Trophoblast cell (in vitro differentiated cells and primary cell): ENCODE results near the gene HOXA10.
A peak's percentile ranks its signal among the peaks of the same experiment; 100 is the strongest.

Source experiments
- DNase-seq, 2 donors: peaks; one replicate each; pipeline ENCODE4 v3.0.0-alpha.2; 2016
- H2AFZ ChIP-seq: 2 replicates; pipeline ENCODE4 v1.6.1; 2013; ENCODE audit warnings: low read length, moderate library complexity, mild to moderate bottlenecking; ENCODE audit not compliant: insufficient read depth, poor library complexity
- H2AK5ac ChIP-seq: 2 replicates; pipeline ENCODE4 v1.6.1; 2013; ENCODE audit warnings: mild to moderate bottlenecking, low read length
- H2BK120ac ChIP-seq: 2 replicates; pipeline ENCODE4 v1.6.1; 2013; ENCODE audit warnings: low read length, mild to moderate bottlenecking, moderate library complexity; ENCODE audit not compliant: insufficient read depth, poor library complexity
- H2BK12ac ChIP-seq: 2 replicates; pipeline ENCODE4 v1.6.1; 2013; ENCODE audit warnings: mild to moderate bottlenecking, low read length, moderate library complexity
- H2BK5ac ChIP-seq: 2 replicates; pipeline ENCODE4 v1.6.1; 2013; ENCODE audit warnings: low read length, low read depth, moderate library complexity, mild to moderate bottlenecking; ENCODE audit not compliant: poor library complexity
- H3K14ac ChIP-seq: 2 replicates; pipeline ENCODE4 v1.6.1; 2013; ENCODE audit warnings: mild to moderate bottlenecking, low read length
- H3K18ac ChIP-seq: 2 replicates; pipeline ENCODE4 v1.6.1; 2013; ENCODE audit warnings: mild to moderate bottlenecking, low read length
- H3K23ac ChIP-seq: 2 replicates; pipeline ENCODE4 v1.6.1; 2013; ENCODE audit warnings: low read length
- H3K27ac ChIP-seq: 2 replicates; pipeline ENCODE4 v1.5.1; 2013; ENCODE audit warnings: low read depth, mild to moderate bottlenecking, inconsistent platforms, low read length, moderate library complexity
- H3K27me3 ChIP-seq: 2 replicates; pipeline ENCODE4 v1.6.1; 2013; ENCODE audit warnings: inconsistent platforms, mild to moderate bottlenecking, low read length, moderate library complexity; ENCODE audit not compliant: insufficient read depth
- H3K36me3 ChIP-seq, 2 experiments: 1 replicate in 1 of 2; 2 replicates in 1 of 2; pipeline ENCODE4 v1.6.1; 2013; ENCODE audit warnings: low read length in 2 of 2, mild to moderate bottlenecking in 2 of 2, moderate library complexity in 1 of 2; ENCODE audit not compliant: insufficient read depth in 2 of 2, control insufficient read depth in 1 of 2
- H3K4ac ChIP-seq: 2 replicates; pipeline ENCODE4 v1.6.1; 2013; ENCODE audit warnings: low read depth, mild to moderate bottlenecking, low read length, moderate library complexity
- H3K4me1 ChIP-seq, 2 experiments: 1 replicate in 1 of 2; 2 replicates in 1 of 2; pipeline ENCODE4 v1.6.1; 2013; ENCODE audit warnings: low read length in 2 of 2, mild to moderate bottlenecking in 2 of 2, moderate library complexity in 1 of 2; ENCODE audit not compliant: insufficient read depth in 2 of 2, control insufficient read depth in 1 of 2
- H3K4me2 ChIP-seq: 2 replicates; pipeline ENCODE4 v1.6.1; 2013; ENCODE audit warnings: inconsistent platforms, mild to moderate bottlenecking, low read length, moderate library complexity
- H3K4me3 ChIP-seq: 2 replicates; pipeline ENCODE4 v1.5.1; 2013; ENCODE audit warnings: mild to moderate bottlenecking, low read depth, low read length, inconsistent platforms
- H3K79me1 ChIP-seq: one replicate; pipeline ENCODE4 v1.6.1; 2013; ENCODE audit warnings: low read length
- H3K79me2 ChIP-seq: 2 replicates; pipeline ENCODE4 v1.6.1; 2013; ENCODE audit warnings: low read length, mild to moderate bottlenecking; ENCODE audit not compliant: control insufficient read depth, insufficient read depth, poor library complexity
- H3K9ac ChIP-seq: 2 replicates; pipeline ENCODE4 v1.6.1; 2013; ENCODE audit warnings: mild to moderate bottlenecking, low read length
- H3K9me3 ChIP-seq: 2 replicates; pipeline ENCODE4 v1.6.1; 2013; ENCODE audit warnings: low read depth, mild to moderate bottlenecking, control low read depth, inconsistent platforms, low read length; ENCODE audit not compliant: insufficient read depth
- H4K12ac ChIP-seq: 2 replicates; pipeline ENCODE4 v1.6.1; 2013; ENCODE audit warnings: low read depth, mild to moderate bottlenecking, low read length, moderate library complexity
- H4K8ac ChIP-seq: 2 replicates; pipeline ENCODE4 v1.6.1; 2013; ENCODE audit warnings: low read depth, mild to moderate bottlenecking, low read length, moderate library complexity
- H4K91ac ChIP-seq: one replicate; pipeline ENCODE4 v1.6.1; 2013; ENCODE audit warnings: low read depth, mild to moderate bottlenecking, low read length, moderate library complexity
- WGBS: extraction: QIAGEN DNeasy Blood & Tissue Kit; methylation state at CpG from one replicate; pipeline ENCODE4 v1.1.7; 2013; ENCODE audit warnings: missing lambda C conversion rate; ENCODE audit not compliant: insufficient read length, insufficient coverage; ENCODE audit errors: extremely low coverage; 5-methylcytosine and 5-hydroxymethylcytosine counted together

The HOXA10 gene

GRCh38 chr7:27134392-27134791 is 39.7 kb downstream of the HOXA10 start:
- Histone ChIP-seq H4K8ac (no peak overlapping the region), H2BK120ac (no peak overlapping the region), H3K23ac (no peak overlapping the region), H2BK12ac (no peak overlapping the region), H3K4ac (no peak overlapping the region), H3K9me3 (peaks cover 11% of the 10 kb centered on the region), H3K79me2 (no peaks in the 10 kb centered on the region), H3K9ac (no peak overlapping the region), H3K14ac (no peak overlapping the region), H3K4me1 (peaks cover 8 to 10% of the 10 kb centered on the region in 2 experiments), H4K91ac (no peak overlapping the region), H3K18ac (no peak overlapping the region), H4K12ac (no peak overlapping the region), H3K79me1 (no peaks in the 10 kb centered on the region), H3K4me2 (no peak overlapping the region), H2AK5ac (no peak overlapping the region), H2AFZ (no peak overlapping the region), H3K27me3 (peaks cover 71% of the 10 kb centered on the region), H3K4me3 (no peak overlapping the region), H2BK5ac (no peak overlapping the region), H3K27ac (no peak overlapping the region), H3K36me3 (no peaks in the 10 kb centered on the region)
- peak in 1 of 2 donors; percentile 19 for DNase-seq
- no CpG with 5 or more reads among the region's 2 CpGs for WGBS

DNA sequence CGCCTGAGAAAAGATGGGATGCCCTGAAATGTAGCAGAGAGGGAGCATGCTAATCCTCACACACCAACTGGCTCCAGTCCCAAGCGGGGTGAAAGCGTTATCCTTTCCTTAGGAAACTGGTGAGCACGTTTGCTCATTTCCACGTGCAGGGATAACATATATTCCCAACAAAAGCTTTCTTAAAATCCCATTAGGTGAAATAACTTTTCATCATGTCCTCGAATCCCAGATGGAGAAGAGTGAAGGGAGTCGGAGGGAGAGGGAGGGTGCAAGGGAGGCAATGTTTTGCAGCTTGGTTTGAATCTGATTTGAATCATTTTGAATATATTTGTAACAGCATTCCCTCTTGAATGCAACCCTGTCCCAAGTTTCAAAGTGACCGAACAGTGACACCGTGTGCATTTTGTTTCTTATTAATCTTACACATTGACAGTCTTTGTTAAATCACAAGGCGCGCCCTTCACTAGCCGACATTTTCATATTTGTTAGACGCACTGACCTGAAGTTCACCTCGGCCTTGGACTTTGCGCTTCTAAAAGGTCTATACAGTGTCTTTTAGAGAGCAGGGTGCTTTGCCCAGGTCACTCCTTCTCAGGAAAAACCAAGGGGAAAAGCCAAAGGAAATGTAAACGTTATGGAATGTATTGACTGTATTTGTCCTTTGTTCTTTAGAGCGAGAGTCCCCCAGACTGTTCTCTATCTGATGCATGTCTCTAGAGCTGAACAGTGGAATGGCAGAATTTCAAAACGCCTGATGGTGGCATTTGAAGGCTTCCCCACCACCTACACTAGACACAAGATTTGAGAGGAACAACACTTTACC is 40.5 kb downstream of the HOXA10 start:
- DNase-seq: no peak
- Histone ChIP-seq H3K23ac (no peak overlapping the region), H2BK120ac (no peak overlapping the region), H3K4ac (no peak overlapping the region), H3K4me3 (no peak overlapping the region), H3K79me1 (no peaks in the 10 kb centered on the region), H3K4me1 (peaks cover 8 to 10% of the 10 kb centered on the region in 2 experiments), H3K18ac (no peak overlapping the region), H4K8ac (no peak overlapping the region), H3K14ac (no peak overlapping the region), H2AFZ (no peak overlapping the region), H3K9me3 (peaks cover 14% of the 10 kb centered on the region), H3K4me2 (no peak overlapping the region), H3K36me3 (no peaks in the 10 kb centered on the region), H2AK5ac (no peak overlapping the region), H4K91ac (no peak overlapping the region), H4K12ac (no peak overlapping the region), H3K27me3 (peaks cover 71% of the 10 kb centered on the region), H2BK12ac (no peak overlapping the region), H3K9ac (no peak overlapping the region), H2BK5ac (no peak overlapping the region), H3K79me2 (no peaks in the 10 kb centered on the region), H3K27ac (no peak overlapping the region)
- no CpG with 5 or more reads among the region's 18 CpGs for WGBS

- Histone ChIP-seq H3K14ac (no peak overlapping the region), H4K8ac (no peak overlapping the region), H3K27me3 (peaks cover 72% of the 10 kb centered on the region), H2AK5ac (no peak overlapping the region), H4K91ac (no peak overlapping the region), H3K4me1 (peaks cover 8 to 10% of the 10 kb centered on the region in 2 experiments), H3K23ac (no peak overlapping the region), H3K9ac (no peak overlapping the region), H3K9me3 (peaks cover 14% of the 10 kb centered on the region), H3K36me3 (no peaks in the 10 kb centered on the region), H2BK12ac (no peak overlapping the region), H2BK5ac (no peak overlapping the region), H2BK120ac (no peak overlapping the region), H3K4me2 (no peak overlapping the region), H3K4me3 (no peak overlapping the region), H3K18ac (no peak overlapping the region), H3K79me1 (no peaks in the 10 kb centered on the region), H3K27ac (no peak overlapping the region), H3K4ac (no peak overlapping the region), H4K12ac (no peak overlapping the region), H3K79me2 (no peaks in the 10 kb centered on the region), H2AFZ (no peak overlapping the region)
- WGBS: no CpG with 5 or more reads among the region's 6 CpGs
- no peak for DNase-seq
These were observed 41.1 kb downstream of the HOXA10 start for GRCh38 chr7:27132978-27133377.

DNA sequence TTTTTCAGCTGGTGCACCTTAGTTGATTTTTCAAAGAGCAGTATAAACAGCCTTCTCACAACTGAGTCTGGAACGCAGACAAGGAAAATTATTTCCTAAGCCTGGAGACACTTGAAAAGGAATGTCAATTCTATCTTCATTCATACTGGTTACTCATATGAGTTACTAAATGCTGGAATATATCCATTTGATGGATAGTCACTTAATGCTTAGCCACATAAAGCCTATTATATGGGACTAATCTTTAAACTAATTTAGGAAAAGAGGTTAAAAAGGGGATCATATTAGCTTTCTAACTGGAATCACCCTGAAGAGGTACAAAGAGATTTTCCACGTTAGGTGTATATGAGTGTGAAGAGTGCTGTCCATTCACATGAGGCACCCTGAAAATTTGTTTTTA is 41.9 kb downstream of the HOXA10 start:
- H3K79me1 ChIP-seq: no peaks in the 10 kb centered on the region
- H4K8ac ChIP-seq: no peak overlapping the region
- H4K12ac ChIP-seq: no peak overlapping the region
- H3K36me3 ChIP-seq: no peaks in the 10 kb centered on the region
- no peak overlapping the region for H3K4me2 ChIP-seq
- H3K27me3 ChIP-seq: peaks cover 71% of the 10 kb centered on the region
- no peak overlapping the region for H3K4me3 ChIP-seq
- H3K27ac ChIP-seq: no peak overlapping the region
- no peak overlapping the region for H3K9ac ChIP-seq
- H2BK5ac ChIP-seq: no peak overlapping the region
- H3K79me2 ChIP-seq: no peaks in the 10 kb centered on the region
- peaks cover 8 to 10% of the 10 kb centered on the region in 2 experiments for H3K4me1 ChIP-seq
- WGBS: no CpG with 5 or more reads among the region's 2 CpGs
- no peak overlapping the region for H2AK5ac ChIP-seq
- H4K91ac ChIP-seq: no peak overlapping the region
- H3K4ac ChIP-seq: no peak overlapping the region
- no peak overlapping the region for H2BK12ac ChIP-seq
- no peak overlapping the region for H2AFZ ChIP-seq
- no peak overlapping the region for H3K18ac ChIP-seq
- H3K14ac ChIP-seq: no peak overlapping the region
- H3K23ac ChIP-seq: no peak overlapping the region
- no peak for DNase-seq
- no peak overlapping the region for H2BK120ac ChIP-seq
- H3K9me3 ChIP-seq: peaks cover 14% of the 10 kb centered on the region
